Mesenchymal stem cell (in vitro differentiated cells and primary cell): ENCODE data around the gene MCRIP2.
A peak's percentile ranks its signal among the peaks of the same experiment; 100 is the strongest.

Source experiments
- DNase-seq: peaks from one replicate; pipeline ENCODE4 v3.0.0-alpha.2; 2013
- H2AFZ ChIP-seq: one replicate; pipeline ENCODE4 v1.6.1; 2013; ENCODE audit warnings: low read depth, mild to moderate bottlenecking, control low read depth, inconsistent platforms, low read length, moderate library complexity
- H2AK5ac ChIP-seq: 2 replicates; pipeline ENCODE4 v1.6.1; 2013; ENCODE audit warnings: low read length, moderate library complexity, mild to moderate bottlenecking, inconsistent platforms; ENCODE audit not compliant: severe bottlenecking
- H2BK120ac ChIP-seq: one replicate; pipeline ENCODE4 v1.6.1; 2013; ENCODE audit warnings: low read depth, mild to moderate bottlenecking, inconsistent platforms, low read length, moderate library complexity
- H2BK12ac ChIP-seq, 2 experiments: one replicate each; pipeline ENCODE4 v1.6.1; 2013; ENCODE audit warnings: inconsistent platforms in 2 of 2, low read length in 2 of 2, mild to moderate bottlenecking in 2 of 2, moderate library complexity in 2 of 2, control low read depth in 1 of 2
- H2BK15ac ChIP-seq: one replicate; pipeline ENCODE4 v1.6.1; 2013; ENCODE audit warnings: mild to moderate bottlenecking, low read depth, inconsistent platforms; ENCODE audit not compliant: poor library complexity, severe bottlenecking
- H2BK5ac ChIP-seq: 2 replicates; pipeline ENCODE4 v1.6.1; 2013; ENCODE audit warnings: low read depth, mild to moderate bottlenecking, low read length, control low read depth, inconsistent platforms; ENCODE audit not compliant: poor library complexity, severe bottlenecking
- H3K14ac ChIP-seq, 2 experiments: one replicate each; pipeline ENCODE4 v1.6.1; 2013; ENCODE audit warnings: inconsistent platforms in 2 of 2, low read length in 2 of 2, control low read depth in 1 of 2, mild to moderate bottlenecking in 1 of 2, moderate library complexity in 1 of 2
- H3K18ac ChIP-seq, 2 experiments: one replicate each; pipeline ENCODE4 v1.6.1; 2013; ENCODE audit warnings: inconsistent platforms in 2 of 2, low read length in 2 of 2, control low read depth in 1 of 2, low read depth in 1 of 2, mild to moderate bottlenecking in 1 of 2
- H3K23ac ChIP-seq, 2 experiments: one replicate each; pipeline ENCODE4 v1.6.1; 2013; ENCODE audit warnings: inconsistent platforms in 2 of 2, low read length in 2 of 2, mild to moderate bottlenecking in 2 of 2, moderate library complexity in 2 of 2, control low read depth in 1 of 2
- H3K27ac ChIP-seq: 2 replicates; pipeline ENCODE4 v1.5.1; 2013; ENCODE audit warnings: mild to moderate bottlenecking, moderate library complexity, low read length, control low read depth, inconsistent platforms; ENCODE audit not compliant: poor library complexity, severe bottlenecking
- H3K27me3 ChIP-seq, 2 experiments: 2 replicates each; pipeline versions ENCODE4 v1.6.1 to v1.7.0; 2013; ENCODE audit warnings: low read length in 2 of 2, mild to moderate bottlenecking in 2 of 2, moderate library complexity in 2 of 2, control low read depth in 1 of 2, inconsistent platforms in 1 of 2; ENCODE audit not compliant: control insufficient read depth in 1 of 2, insufficient read depth in 1 of 2
- H3K36me3 ChIP-seq, 2 experiments: 2 replicates each; pipeline versions ENCODE4 v1.6.1 to v1.7.0; 2013; ENCODE audit warnings: low read length in 2 of 2, control low read depth in 1 of 2, inconsistent platforms in 1 of 2, low read depth in 1 of 2, mild to moderate bottlenecking in 1 of 2; ENCODE audit not compliant: insufficient read depth in 2 of 2, control insufficient read depth in 1 of 2
- H3K4ac ChIP-seq, 2 experiments: one replicate each; pipeline ENCODE4 v1.6.1; 2013; ENCODE audit warnings: inconsistent platforms in 2 of 2, low read length in 2 of 2, mild to moderate bottlenecking in 2 of 2, moderate library complexity in 2 of 2, control low read depth in 1 of 2, low read depth in 1 of 2
- H3K4me1 ChIP-seq: 2 replicates; pipeline ENCODE4 v1.6.1; 2013; ENCODE audit warnings: low read depth, low read length, control low read depth; ENCODE audit not compliant: control insufficient read depth, insufficient read depth
- H3K4me2 ChIP-seq: 2 replicates; pipeline ENCODE4 v1.6.1; 2013; ENCODE audit warnings: low read length, mild to moderate bottlenecking, inconsistent platforms; ENCODE audit not compliant: poor library complexity, severe bottlenecking
- H3K4me3 ChIP-seq, 2 experiments: 2 replicates each; pipeline versions ENCODE4 v1.5.1 to v1.7.0; 2013; ENCODE audit warnings: low read length in 2 of 2, mild to moderate bottlenecking in 2 of 2, control low read depth in 1 of 2, low read depth in 1 of 2; ENCODE audit not compliant: insufficient read depth in 1 of 2
- H3K79me1 ChIP-seq: replicated peaks from 2 replicates; pipeline ENCODE4 v1.6.1; 2013; ENCODE audit warnings: mild to moderate bottlenecking, control low read depth, low read length, inconsistent platforms; ENCODE audit not compliant: poor library complexity, severe bottlenecking
- H3K9ac ChIP-seq: 2 replicates; pipeline ENCODE4 v1.7.0; 2013; ENCODE audit warnings: mild to moderate bottlenecking, low read length, moderate library complexity
- H3K9me3 ChIP-seq: 2 replicates; pipeline ENCODE4 v1.7.0; 2013; ENCODE audit warnings: mild to moderate bottlenecking, low read length; ENCODE audit not compliant: control insufficient read depth
- H4K8ac ChIP-seq: one replicate; pipeline ENCODE4 v1.6.1; 2013; ENCODE audit warnings: inconsistent platforms, mild to moderate bottlenecking, low read length, moderate library complexity
- H4K91ac ChIP-seq: one replicate; pipeline ENCODE4 v1.6.1; 2013; ENCODE audit warnings: mild to moderate bottlenecking, low read length, inconsistent platforms
- WGBS: methylation state at CpG from one replicate; pipeline ENCODE4 v1.1.7; 2013; ENCODE audit warnings: mixed read lengths; 5-methylcytosine and 5-hydroxymethylcytosine counted together

MCRIP2 gene

GRCh38 chr16:659618-660017 is 18.0 kb downstream of the MCRIP2 start:
- peaks cover 17% of the 10 kb centered on the region for H3K4me1 ChIP-seq
- H4K8ac ChIP-seq: no peak overlapping the region
- no peak overlapping the region for H3K23ac ChIP-seq
- no peak overlapping the region for H3K18ac ChIP-seq
- no peaks in the 10 kb centered on the region for H3K79me1 ChIP-seq
- peaks cover 0 to 71% of the 10 kb centered on the region in 2 experiments for H3K36me3 ChIP-seq
- H3K4me3 ChIP-seq: no peak overlapping the region
- no peak overlapping the region for H3K4ac ChIP-seq
- H2BK120ac ChIP-seq: no peak overlapping the region
- 89% methylated on average over 20 of the region's 20 CpGs for WGBS
- H3K9me3 ChIP-seq: no peaks in the 10 kb centered on the region
- H3K27ac ChIP-seq: no peak overlapping the region
- H3K14ac ChIP-seq: no peak overlapping the region
- H2BK5ac ChIP-seq: no peak overlapping the region
- no peak overlapping the region for H3K4me2 ChIP-seq
- no peak for DNase-seq
- no peak overlapping the region for H2BK15ac ChIP-seq
- H3K9ac ChIP-seq: no peak overlapping the region
- H4K91ac ChIP-seq: no peak overlapping the region
- no peaks in the 10 kb centered on the region for H3K27me3 ChIP-seq
- no peak overlapping the region for H2AFZ ChIP-seq
- H2AK5ac ChIP-seq: no peak overlapping the region
- no peak overlapping the region for H2BK12ac ChIP-seq

GRCh38 chr16:660132-660458 is 18.5 kb downstream of the MCRIP2 start:
- DNase-seq: no peak
- H3K4ac ChIP-seq: no peak overlapping the region
- no peak overlapping the region for H3K18ac ChIP-seq
- H3K23ac ChIP-seq: no peak overlapping the region
- H3K4me2 ChIP-seq: no peak overlapping the region
- H3K9me3 ChIP-seq: no peaks in the 10 kb centered on the region
- peaks cover 0 to 67% of the 10 kb centered on the region in 2 experiments for H3K36me3 ChIP-seq
- H4K91ac ChIP-seq: peak overlapping the region; percentile 40
- H3K27me3 ChIP-seq: no peaks in the 10 kb centered on the region
- no peak overlapping the region for H3K14ac ChIP-seq
- no peak overlapping the region for H2BK12ac ChIP-seq
- no peaks in the 10 kb centered on the region for H3K79me1 ChIP-seq
- no peak overlapping the region for H2BK120ac ChIP-seq
- no peak overlapping the region for H2AK5ac ChIP-seq
- no peak overlapping the region for H2BK15ac ChIP-seq
- H3K9ac ChIP-seq: no peak overlapping the region
- H3K27ac ChIP-seq: no peak overlapping the region
- H2AFZ ChIP-seq: no peak overlapping the region
- H4K8ac ChIP-seq: peak overlapping the region; percentile 52
- no peak overlapping the region for H3K4me3 ChIP-seq
- peaks cover 17% of the 10 kb centered on the region for H3K4me1 ChIP-seq
- H2BK5ac ChIP-seq: no peak overlapping the region
- WGBS: 77% methylated on average over 6 of the region's 6 CpGs

DNA sequence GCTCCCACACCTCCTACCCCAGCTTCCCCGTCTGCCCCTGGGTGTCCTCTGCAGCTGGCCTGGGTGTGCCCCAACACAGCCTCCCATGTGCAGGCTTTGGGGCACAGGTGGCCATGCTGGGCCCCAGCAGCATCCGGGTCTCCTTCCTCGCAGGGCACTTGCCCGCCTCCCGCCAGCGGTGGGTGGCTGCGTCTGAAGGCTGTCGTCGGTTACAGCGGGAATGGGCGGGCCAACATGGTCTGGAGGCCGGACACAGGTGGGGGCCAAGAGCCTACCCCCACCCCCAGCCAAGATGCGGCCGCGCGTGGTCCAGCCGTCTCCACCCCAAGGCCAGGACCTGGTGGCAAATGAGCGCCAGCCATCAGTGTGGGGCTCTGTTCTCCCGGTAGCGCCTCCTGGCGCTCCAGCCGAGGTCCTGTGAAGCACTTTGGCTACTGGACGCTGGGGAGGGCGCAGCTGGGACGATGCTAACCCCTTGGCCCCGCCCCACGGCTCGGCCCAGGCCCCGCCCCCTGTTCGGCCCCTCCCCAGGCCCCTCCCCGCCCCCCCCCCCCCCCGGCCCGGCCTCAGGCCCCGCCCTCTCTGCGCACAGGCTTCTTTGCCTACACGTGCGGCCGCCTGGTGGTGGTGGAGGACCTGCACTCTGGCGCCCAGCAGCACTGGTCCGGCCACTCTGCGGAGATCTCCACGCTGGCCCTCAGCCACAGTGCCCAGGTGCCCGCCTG is 19.0 kb downstream of the MCRIP2 start:
- H3K23ac ChIP-seq: no peak overlapping the region
- H3K27me3 ChIP-seq: no peaks in the 10 kb centered on the region
- H3K27ac ChIP-seq: no peak overlapping the region
- peaks cover 0 to 61% of the 10 kb centered on the region in 2 experiments for H3K36me3 ChIP-seq
- WGBS: 34% methylated on average over 25 of the region's 43 CpGs
- H3K4ac ChIP-seq: no peak overlapping the region
- no peak overlapping the region for H3K4me3 ChIP-seq
- H3K4me1 ChIP-seq: peaks cover 17% of the 10 kb centered on the region
- H2BK5ac ChIP-seq: no peak overlapping the region
- H2BK15ac ChIP-seq: peak overlapping the region; percentile 33
- peak overlapping the region; percentile 15 to 64 for H3K18ac ChIP-seq
- peak; percentile 90 for DNase-seq
- H2AFZ ChIP-seq: no peak overlapping the region
- peak overlapping the region; percentile 15 for H3K9ac ChIP-seq
- H4K8ac ChIP-seq: peak overlapping the region; percentile 92
- no peak overlapping the region for H3K14ac ChIP-seq
- no peak overlapping the region for H2BK120ac ChIP-seq
- peak overlapping the region; percentile 29 to 69 for H2BK12ac ChIP-seq
- H2AK5ac ChIP-seq: no peak overlapping the region
- peak overlapping the region; percentile 35 for H3K4me2 ChIP-seq
- H3K9me3 ChIP-seq: no peaks in the 10 kb centered on the region
- peak overlapping the region; percentile 64 for H4K91ac ChIP-seq
- H3K79me1 ChIP-seq: no peaks in the 10 kb centered on the region

DNA sequence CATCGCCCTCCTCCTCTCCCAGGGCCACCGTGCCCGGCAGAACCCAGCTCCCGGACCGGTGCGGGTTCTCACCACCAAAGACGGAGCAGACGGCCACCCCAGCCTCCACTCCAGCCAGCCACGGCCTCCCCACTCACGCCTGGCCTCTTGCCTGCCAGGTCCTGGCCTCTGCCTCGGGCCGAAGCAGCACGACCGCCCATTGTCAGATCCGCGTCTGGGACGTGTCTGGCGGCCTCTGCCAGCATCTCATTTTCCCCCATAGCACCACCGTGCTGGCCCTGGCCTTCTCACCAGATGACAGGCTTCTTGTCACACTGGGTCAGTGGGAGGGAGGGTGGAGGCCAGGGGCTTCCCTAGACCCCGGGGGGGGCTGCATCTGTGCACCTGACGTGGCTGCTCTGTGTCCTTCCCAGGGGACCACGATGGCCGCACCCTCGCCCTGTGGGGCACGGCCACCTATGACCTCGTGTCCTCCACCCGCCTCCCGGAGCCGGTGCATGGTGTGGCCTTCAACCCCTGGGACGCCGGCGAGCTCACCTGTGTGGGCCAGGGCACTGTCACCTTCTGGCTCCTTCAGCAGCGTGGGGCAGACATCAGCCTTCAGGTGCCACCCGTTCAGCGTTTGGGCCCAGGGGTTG is 19.7 kb downstream of the MCRIP2 start:
- 75% methylated on average over 33 of the region's 35 CpGs for WGBS
- no peak overlapping the region for H2AFZ ChIP-seq

More for the DNA sequence above, 19.7 kb downstream of the MCRIP2 start:
- H3K9ac ChIP-seq: peak overlapping the region; percentile 15
- no peak overlapping the region for H3K27ac ChIP-seq
- no peaks in the 10 kb centered on the region for H3K9me3 ChIP-seq
- H3K4me1 ChIP-seq: peaks cover 17% of the 10 kb centered on the region
- H3K14ac ChIP-seq: no peak overlapping the region
- no peak overlapping the region for H3K23ac ChIP-seq
- H2AK5ac ChIP-seq: peak overlapping the region; percentile 56
- peak overlapping the region; percentile 33 for H2BK15ac ChIP-seq
- peak overlapping the region; percentile 35 for H3K4me2 ChIP-seq
- peaks cover 3 to 59% of the 10 kb centered on the region in 2 experiments for H3K36me3 ChIP-seq
- peak overlapping the region; percentile 15 to 64 for H3K18ac ChIP-seq
- no peak overlapping the region for H2BK120ac ChIP-seq
- H3K4ac ChIP-seq: peak overlapping the region in 1 of 2 experiments; percentile 31
- H4K91ac ChIP-seq: peak overlapping the region; percentile 64
- H3K27me3 ChIP-seq: no peaks in the 10 kb centered on the region
- H3K79me1 ChIP-seq: no peaks in the 10 kb centered on the region
- no peak overlapping the region for H3K4me3 ChIP-seq
- H4K8ac ChIP-seq: peak overlapping the region; percentile 92
- no peak for DNase-seq
- H2BK12ac ChIP-seq: peak overlapping the region; percentile 29 to 69
- no peak overlapping the region for H2BK5ac ChIP-seq
